Measurements from ENCODE around the gene HMGCL.

DNA sequence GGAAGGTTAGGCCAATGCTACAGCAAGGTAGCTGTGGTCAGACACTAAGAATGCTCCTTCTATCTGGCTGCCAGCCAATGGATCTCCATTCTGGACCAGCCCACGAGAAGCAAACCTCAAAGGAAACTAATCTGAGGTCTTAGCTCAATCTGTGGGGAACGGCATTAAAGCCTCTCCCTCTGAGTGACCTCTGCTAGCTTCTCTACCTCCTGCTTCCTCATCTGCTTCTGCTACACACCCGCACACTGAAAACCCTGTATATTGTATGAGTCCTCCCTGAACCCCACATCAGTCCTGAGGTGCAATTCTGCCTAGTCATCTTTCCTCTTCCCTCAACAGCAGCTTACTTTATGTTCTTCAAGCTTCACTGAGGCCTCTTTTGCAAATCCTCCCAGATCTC lies 17.8 kb downstream of the HMGCL start:
- TF ChIP-seq NR3C1 (CRISPR knock-in tag; IDR thresholded peaks at IDR 0.05) (no peak), ZFX (CRISPR knock-in tag; IDR thresholded peaks at IDR 0.05; ENCODE audit: low read depth) (no peak), NR2F2 (IDR thresholded peaks at IDR 0.05; ENCODE audit: borderline replicate concordance, low read depth) (no peak), CREB1 (IDR thresholded peaks at IDR 0.05) (no peak), CREB1 (CRISPR knock-in tag; IDR thresholded peaks at IDR 0.05) (no peak)
- TF ChIP-seq, protein P1, sequence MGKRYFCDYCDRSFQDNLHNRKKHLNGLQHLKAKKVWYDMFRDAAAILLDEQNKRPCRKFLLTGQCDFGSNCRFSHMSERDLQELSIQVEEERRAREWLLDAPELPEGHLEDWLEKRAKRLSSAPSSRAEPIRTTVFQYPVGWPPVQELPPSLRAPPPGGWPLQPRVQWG (CRISPR knock-in tag; IDR thresholded peaks at IDR 0.05; ENCODE audit: borderline replicate concordance, low read depth) = no peak
